ENCODE measurements around the gene FAM174A.

Gene FAM174A

DNA sequence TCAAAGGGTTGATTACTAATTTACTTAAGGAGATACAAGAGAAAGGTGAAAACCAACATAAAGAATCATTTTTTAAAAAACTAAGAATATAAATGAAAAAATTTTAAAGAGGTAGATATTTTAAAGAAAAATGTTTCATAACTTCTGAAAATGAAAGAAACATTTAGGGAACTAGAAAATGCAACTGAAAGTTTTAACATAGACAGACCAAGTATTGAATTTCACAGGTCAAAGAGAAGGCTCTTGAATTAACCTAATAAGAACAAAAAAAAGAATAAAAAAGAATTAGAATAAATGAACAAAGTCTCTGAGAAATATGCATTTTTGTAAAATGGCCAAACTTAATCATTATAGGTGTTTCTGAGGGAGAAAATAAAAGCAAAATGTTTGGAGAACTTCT, 16.1 kb upstream of the FAM174A start:
- TF ChIP-seq SIN3A (IDR thresholded peaks at IDR 0.05; ENCODE audit: borderline replicate concordance, insufficient read depth, low read length) (no peak), POLR2AphosphoS5 (IDR thresholded peaks at IDR 0.05; ENCODE audit: low read depth, low read length) (no peak), TAF1 (IDR thresholded peaks at IDR 0.05; ENCODE audit: borderline replicate concordance, insufficient read depth, low read length) (no peak), FOXP2 (optimal IDR thresholded peaks at IDR 0.05; ENCODE audit: borderline replicate concordance, extremely low read depth, extremely low read length, insufficient read depth) (no peak)
- TF ChIP-seq, protein P1, sequence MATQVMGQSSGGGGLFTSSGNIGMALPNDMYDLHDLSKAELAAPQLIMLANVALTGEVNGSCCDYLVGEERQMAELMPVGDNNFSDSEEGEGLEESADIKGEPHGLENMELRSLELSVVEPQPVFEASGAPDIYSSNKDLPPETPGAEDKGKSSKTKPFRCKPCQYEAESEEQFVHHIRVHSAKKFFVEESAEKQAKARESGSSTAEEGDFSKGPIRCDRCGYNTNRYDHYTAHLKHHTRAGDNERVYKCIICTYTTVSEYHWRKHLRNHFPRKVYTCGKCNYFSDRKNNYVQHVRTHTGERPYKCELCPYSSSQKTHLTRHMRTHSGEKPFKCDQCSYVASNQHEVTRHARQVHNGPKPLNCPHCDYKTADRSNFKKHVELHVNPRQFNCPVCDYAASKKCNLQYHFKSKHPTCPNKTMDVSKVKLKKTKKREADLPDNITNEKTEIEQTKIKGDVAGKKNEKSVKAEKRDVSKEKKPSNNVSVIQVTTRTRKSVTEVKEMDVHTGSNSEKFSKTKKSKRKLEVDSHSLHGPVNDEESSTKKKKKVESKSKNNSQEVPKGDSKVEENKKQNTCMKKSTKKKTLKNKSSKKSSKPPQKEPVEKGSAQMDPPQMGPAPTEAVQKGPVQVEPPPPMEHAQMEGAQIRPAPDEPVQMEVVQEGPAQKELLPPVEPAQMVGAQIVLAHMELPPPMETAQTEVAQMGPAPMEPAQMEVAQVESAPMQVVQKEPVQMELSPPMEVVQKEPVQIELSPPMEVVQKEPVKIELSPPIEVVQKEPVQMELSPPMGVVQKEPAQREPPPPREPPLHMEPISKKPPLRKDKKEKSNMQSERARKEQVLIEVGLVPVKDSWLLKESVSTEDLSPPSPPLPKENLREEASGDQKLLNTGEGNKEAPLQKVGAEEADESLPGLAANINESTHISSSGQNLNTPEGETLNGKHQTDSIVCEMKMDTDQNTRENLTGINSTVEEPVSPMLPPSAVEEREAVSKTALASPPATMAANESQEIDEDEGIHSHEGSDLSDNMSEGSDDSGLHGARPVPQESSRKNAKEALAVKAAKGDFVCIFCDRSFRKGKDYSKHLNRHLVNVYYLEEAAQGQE (IDR thresholded peaks at IDR 0.05; ENCODE audit: insufficient read depth in 1 of 2, low read depth in 2 of 2, low read length in 2 of 2), result no peak

DNA sequence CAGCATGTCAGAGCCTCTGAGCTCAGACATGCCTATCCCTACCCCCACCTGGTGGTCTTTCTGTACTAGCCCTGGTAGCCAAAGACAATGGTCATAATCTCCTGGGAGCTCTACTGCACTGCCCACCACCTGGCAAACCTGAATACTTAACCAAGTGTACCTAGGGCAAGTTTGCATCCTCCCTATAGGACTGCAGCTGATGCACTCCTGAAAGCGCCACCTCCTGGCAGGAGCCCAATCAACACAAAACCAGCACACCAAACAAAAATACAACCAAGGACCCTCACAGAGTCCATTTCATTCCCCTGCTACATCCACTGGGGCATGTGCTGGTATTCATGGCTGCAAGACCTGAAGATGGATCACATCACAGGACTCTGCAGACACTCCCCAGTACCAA, 14.8 kb upstream of the FAM174A start:
- TF ChIP-seq POLR2AphosphoS5 (IDR thresholded peaks at IDR 0.05; ENCODE audit: low read depth, low read length), result no peak

DNA sequence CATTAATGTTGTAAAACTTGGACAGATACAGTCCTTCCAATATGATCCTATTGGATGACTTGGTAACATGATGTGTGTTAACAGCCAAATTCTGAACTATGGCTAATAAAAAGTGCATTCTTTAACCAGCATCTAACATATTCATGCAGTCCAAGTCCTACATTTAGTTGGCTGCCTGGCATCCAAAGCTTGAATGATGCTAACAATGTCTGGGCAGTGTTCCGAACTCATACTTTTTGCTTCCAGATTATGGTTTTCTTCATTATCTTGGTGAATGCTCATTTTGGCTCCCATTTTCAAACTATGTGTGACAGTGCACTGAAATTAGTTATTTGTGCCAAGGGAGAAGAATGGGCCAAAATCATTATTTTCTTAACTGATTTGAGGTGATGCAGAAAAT, 2.8 kb downstream of the FAM174A start:
- TF ChIP-seq FOXP2 (optimal IDR thresholded peaks at IDR 0.05; ENCODE audit: borderline replicate concordance, extremely low read depth, extremely low read length, insufficient read depth) (no peak), SIN3A (IDR thresholded peaks at IDR 0.05; ENCODE audit: borderline replicate concordance, insufficient read depth, low read length) (no peak), POLR2AphosphoS5 (IDR thresholded peaks at IDR 0.05; ENCODE audit: low read depth, low read length) (no peak), TAF1 (IDR thresholded peaks at IDR 0.05; ENCODE audit: borderline replicate concordance, insufficient read depth, low read length) (no peak)
- TF ChIP-seq, protein P1 (IDR thresholded peaks at IDR 0.05; ENCODE audit: insufficient read depth in 1 of 2, low read depth in 2 of 2, low read length in 2 of 2), result no peak

DNA sequence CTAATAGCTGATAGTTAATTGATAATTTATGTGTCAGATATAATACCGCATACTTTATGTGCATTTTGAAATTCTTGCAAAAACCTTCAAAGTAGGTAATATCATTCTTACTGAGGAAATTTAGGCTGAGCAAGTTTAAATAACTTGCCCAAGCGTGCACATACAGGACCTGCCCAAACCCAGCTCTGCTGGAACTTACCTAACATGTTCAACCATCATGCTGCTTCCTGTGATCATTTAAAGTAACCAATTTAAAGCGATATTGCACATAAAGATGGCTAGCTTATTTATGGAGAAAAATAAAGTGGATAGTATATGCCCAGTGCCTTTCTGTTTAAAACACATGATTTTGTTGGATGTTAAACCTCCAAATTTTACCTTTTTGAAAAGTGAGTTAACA, 4.3 kb downstream of the FAM174A start:
- TF ChIP-seq, protein P1 (IDR thresholded peaks at IDR 0.05; ENCODE audit: insufficient read depth in 1 of 2, low read depth in 2 of 2, low read length in 2 of 2), result no peak
- TF ChIP-seq FOXP2 (optimal IDR thresholded peaks at IDR 0.05; ENCODE audit: borderline replicate concordance, extremely low read depth, extremely low read length, insufficient read depth), result no peak
- TF ChIP-seq SIN3A (IDR thresholded peaks at IDR 0.05; ENCODE audit: borderline replicate concordance, insufficient read depth, low read length), result no peak
- no peak for TF ChIP-seq POLR2AphosphoS5 (IDR thresholded peaks at IDR 0.05; ENCODE audit: low read depth, low read length)
- TF ChIP-seq TAF1 (IDR thresholded peaks at IDR 0.05; ENCODE audit: borderline replicate concordance, insufficient read depth, low read length), result no peak

DNA sequence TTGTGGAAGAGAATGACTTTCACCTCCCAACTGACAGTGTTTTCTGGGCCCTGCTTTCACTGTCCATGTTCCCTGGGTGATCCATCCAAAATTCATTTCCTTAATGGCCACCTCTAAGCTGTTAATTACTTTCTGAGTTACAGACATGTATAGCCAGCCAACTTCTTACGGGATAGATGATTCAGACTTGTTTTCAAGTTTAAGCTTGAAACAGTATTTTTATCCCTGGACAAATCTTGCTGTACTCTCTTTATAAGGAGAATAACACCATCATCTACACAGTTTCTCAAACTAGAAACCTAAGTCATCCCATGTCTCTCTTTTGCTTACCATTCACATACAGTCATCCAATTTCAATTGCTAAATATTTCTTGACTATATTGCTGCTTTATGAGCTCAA, 6.9 kb downstream of the FAM174A start:
- TF ChIP-seq, protein P1 (IDR thresholded peaks at IDR 0.05; ENCODE audit: insufficient read depth in 1 of 2, low read depth in 2 of 2, low read length in 2 of 2), result no peak
- TF ChIP-seq POLR2AphosphoS5 (IDR thresholded peaks at IDR 0.05; ENCODE audit: low read depth, low read length), result no peak
- TF ChIP-seq FOXP2 (optimal IDR thresholded peaks at IDR 0.05; ENCODE audit: borderline replicate concordance, extremely low read depth, extremely low read length, insufficient read depth), result no peak
- TF ChIP-seq TAF1 (IDR thresholded peaks at IDR 0.05; ENCODE audit: borderline replicate concordance, insufficient read depth, low read length), result no peak
- no peak for TF ChIP-seq SIN3A (IDR thresholded peaks at IDR 0.05; ENCODE audit: borderline replicate concordance, insufficient read depth, low read length)
